Trophoblast cell (in vitro differentiated cells and primary cell): Measurements from ENCODE around the gene HNF4A.
A peak's percentile ranks its signal among the peaks of the same experiment; 100 is the strongest.

ENCODE experiments used
- DNase-seq, 2 donors: peaks; one replicate each; pipeline ENCODE4 v3.0.0-alpha.2; 2016
- H2AFZ ChIP-seq: 2 replicates; pipeline ENCODE4 v1.6.1; 2013; ENCODE audit warnings: low read length, moderate library complexity, mild to moderate bottlenecking; ENCODE audit not compliant: insufficient read depth, poor library complexity
- H2AK5ac ChIP-seq: 2 replicates; pipeline ENCODE4 v1.6.1; 2013; ENCODE audit warnings: mild to moderate bottlenecking, low read length
- H2BK120ac ChIP-seq: 2 replicates; pipeline ENCODE4 v1.6.1; 2013; ENCODE audit warnings: low read length, mild to moderate bottlenecking, moderate library complexity; ENCODE audit not compliant: insufficient read depth, poor library complexity
- H2BK12ac ChIP-seq: 2 replicates; pipeline ENCODE4 v1.6.1; 2013; ENCODE audit warnings: mild to moderate bottlenecking, low read length, moderate library complexity
- H2BK5ac ChIP-seq: 2 replicates; pipeline ENCODE4 v1.6.1; 2013; ENCODE audit warnings: low read length, low read depth, moderate library complexity, mild to moderate bottlenecking; ENCODE audit not compliant: poor library complexity
- H3K14ac ChIP-seq: 2 replicates; pipeline ENCODE4 v1.6.1; 2013; ENCODE audit warnings: mild to moderate bottlenecking, low read length
- H3K18ac ChIP-seq: 2 replicates; pipeline ENCODE4 v1.6.1; 2013; ENCODE audit warnings: mild to moderate bottlenecking, low read length
- H3K23ac ChIP-seq: 2 replicates; pipeline ENCODE4 v1.6.1; 2013; ENCODE audit warnings: low read length
- H3K27ac ChIP-seq: 2 replicates; pipeline ENCODE4 v1.5.1; 2013; ENCODE audit warnings: low read depth, mild to moderate bottlenecking, inconsistent platforms, low read length, moderate library complexity
- H3K27me3 ChIP-seq: 2 replicates; pipeline ENCODE4 v1.6.1; 2013; ENCODE audit warnings: inconsistent platforms, mild to moderate bottlenecking, low read length, moderate library complexity; ENCODE audit not compliant: insufficient read depth
- H3K36me3 ChIP-seq, 2 experiments: 1 replicate in 1 of 2; 2 replicates in 1 of 2; pipeline ENCODE4 v1.6.1; 2013; ENCODE audit warnings: low read length in 2 of 2, mild to moderate bottlenecking in 2 of 2, moderate library complexity in 1 of 2; ENCODE audit not compliant: insufficient read depth in 2 of 2, control insufficient read depth in 1 of 2
- H3K4ac ChIP-seq: 2 replicates; pipeline ENCODE4 v1.6.1; 2013; ENCODE audit warnings: low read depth, mild to moderate bottlenecking, low read length, moderate library complexity
- H3K4me1 ChIP-seq, 2 experiments: 1 replicate in 1 of 2; 2 replicates in 1 of 2; pipeline ENCODE4 v1.6.1; 2013; ENCODE audit warnings: low read length in 2 of 2, mild to moderate bottlenecking in 2 of 2, moderate library complexity in 1 of 2; ENCODE audit not compliant: insufficient read depth in 2 of 2, control insufficient read depth in 1 of 2
- H3K4me2 ChIP-seq: 2 replicates; pipeline ENCODE4 v1.6.1; 2013; ENCODE audit warnings: inconsistent platforms, mild to moderate bottlenecking, low read length, moderate library complexity
- H3K4me3 ChIP-seq: 2 replicates; pipeline ENCODE4 v1.5.1; 2013; ENCODE audit warnings: mild to moderate bottlenecking, low read depth, low read length, inconsistent platforms
- H3K79me1 ChIP-seq: one replicate; pipeline ENCODE4 v1.6.1; 2013; ENCODE audit warnings: low read length
- H3K79me2 ChIP-seq: 2 replicates; pipeline ENCODE4 v1.6.1; 2013; ENCODE audit warnings: low read length, mild to moderate bottlenecking; ENCODE audit not compliant: control insufficient read depth, insufficient read depth, poor library complexity
- H3K9ac ChIP-seq: 2 replicates; pipeline ENCODE4 v1.6.1; 2013; ENCODE audit warnings: mild to moderate bottlenecking, low read length
- H3K9me3 ChIP-seq: 2 replicates; pipeline ENCODE4 v1.6.1; 2013; ENCODE audit warnings: low read depth, mild to moderate bottlenecking, control low read depth, inconsistent platforms, low read length; ENCODE audit not compliant: insufficient read depth
- H4K12ac ChIP-seq: 2 replicates; pipeline ENCODE4 v1.6.1; 2013; ENCODE audit warnings: low read depth, mild to moderate bottlenecking, low read length, moderate library complexity
- H4K8ac ChIP-seq: 2 replicates; pipeline ENCODE4 v1.6.1; 2013; ENCODE audit warnings: low read depth, mild to moderate bottlenecking, low read length, moderate library complexity
- H4K91ac ChIP-seq: one replicate; pipeline ENCODE4 v1.6.1; 2013; ENCODE audit warnings: low read depth, mild to moderate bottlenecking, low read length, moderate library complexity
- WGBS: extraction: QIAGEN DNeasy Blood & Tissue Kit; methylation state at CpG from one replicate; pipeline ENCODE4 v1.1.7; 2013; ENCODE audit warnings: missing lambda C conversion rate; ENCODE audit not compliant: insufficient read length, insufficient coverage; ENCODE audit errors: extremely low coverage; 5-methylcytosine and 5-hydroxymethylcytosine counted together

Gene HNF4A

DNA sequence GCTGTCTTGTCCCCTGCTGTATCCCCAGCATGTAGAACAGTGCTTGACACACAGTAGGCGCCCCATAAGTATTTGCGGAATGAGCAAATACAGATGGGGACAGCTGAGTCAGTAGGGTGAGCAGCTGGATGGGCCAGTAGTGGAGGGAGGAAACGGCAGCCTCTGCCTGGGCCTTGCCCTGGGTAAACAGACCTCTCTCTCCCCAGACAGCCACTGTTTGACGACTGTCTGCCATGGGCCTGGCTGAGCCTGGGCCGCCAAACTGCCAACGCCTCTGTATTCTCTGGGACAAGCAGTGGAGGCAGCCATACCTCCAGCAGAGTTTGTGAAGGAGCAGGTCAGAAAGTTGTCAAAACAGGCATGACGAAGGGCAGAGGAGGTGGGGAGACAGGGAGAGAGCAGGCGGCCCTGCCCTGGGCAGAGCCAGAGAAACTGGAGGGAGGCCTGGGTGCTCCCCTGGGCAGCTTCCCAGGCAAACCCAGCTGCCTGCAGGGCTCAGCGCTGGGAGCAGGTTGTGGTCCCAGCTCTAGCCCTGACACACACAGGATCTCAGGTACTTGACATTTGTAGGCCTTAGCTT, 15.2 kb downstream of the HNF4A start:
- no peak for DNase-seq
- Histone ChIP-seq H4K8ac (no peak overlapping the region), H3K27ac (no peak overlapping the region), H3K4ac (no peak overlapping the region), H2BK12ac (no peak overlapping the region), H3K79me1 (no peaks in the 10 kb centered on the region), H3K36me3 (no peaks in the 10 kb centered on the region), H3K4me3 (no peak overlapping the region), H2BK5ac (no peak overlapping the region), H2BK120ac (no peak overlapping the region), H3K9ac (no peak overlapping the region), H2AK5ac (no peak overlapping the region), H3K23ac (no peak overlapping the region), H3K14ac (no peak overlapping the region), H3K27me3 (no peaks in the 10 kb centered on the region), H3K4me1 (no peaks in the 10 kb centered on the region), H4K91ac (no peak overlapping the region), H3K9me3 (no peaks in the 10 kb centered on the region), H3K4me2 (no peak overlapping the region), H4K12ac (no peak overlapping the region), H3K79me2 (no peaks in the 10 kb centered on the region), H2AFZ (no peak overlapping the region), H3K18ac (no peak overlapping the region)
- no CpG with 5 or more reads among the region's 9 CpGs for whole genome bisulfite sequencing

DNA sequence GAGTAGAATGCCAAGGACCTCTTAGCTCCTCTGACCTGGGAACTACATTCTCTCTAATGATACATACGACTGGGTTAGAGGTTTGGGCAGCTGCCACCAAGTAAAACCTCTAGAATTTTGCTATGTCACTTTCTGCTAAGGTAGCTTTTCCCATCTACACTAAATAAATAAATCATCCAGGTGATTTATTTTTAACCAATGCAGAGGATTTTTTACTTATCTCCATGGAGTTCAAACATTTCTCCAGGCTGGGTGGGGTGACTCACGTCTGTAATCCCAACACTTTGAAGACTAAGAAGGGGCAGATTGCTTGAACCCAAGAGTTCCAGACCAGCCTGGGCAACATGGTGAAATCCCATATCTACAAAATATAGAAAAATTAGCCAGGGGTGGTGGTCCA, 27.1 kb downstream of the HNF4A start:
- no peak overlapping the region for H3K27ac ChIP-seq
- no peak overlapping the region for H3K23ac ChIP-seq
- H4K91ac ChIP-seq, result no peak overlapping the region
- H4K12ac ChIP-seq, result no peak overlapping the region
- no peak overlapping the region for H3K4ac ChIP-seq
- H3K4me1 ChIP-seq, result no peaks in the 10 kb centered on the region
- no peaks in the 10 kb centered on the region for H3K9me3 ChIP-seq
- H3K9ac ChIP-seq, result no peak overlapping the region
- no peak overlapping the region for H2BK12ac ChIP-seq
- no CpG with 5 or more reads among the region's 2 CpGs for WGBS
- H3K4me3 ChIP-seq, result no peak overlapping the region
- no peak overlapping the region for H2AFZ ChIP-seq
- H2BK5ac ChIP-seq, result no peak overlapping the region
- H3K79me2 ChIP-seq, result no peaks in the 10 kb centered on the region
- no peaks in the 10 kb centered on the region for H3K79me1 ChIP-seq
- no peak overlapping the region for H3K14ac ChIP-seq
- H3K18ac ChIP-seq, result no peak overlapping the region
- no peaks in the 10 kb centered on the region for H3K36me3 ChIP-seq
- H3K4me2 ChIP-seq, result no peak overlapping the region
- H2AK5ac ChIP-seq, result no peak overlapping the region
- H2BK120ac ChIP-seq, result no peak overlapping the region
- no peak for DNase-seq
- no peaks in the 10 kb centered on the region for H3K27me3 ChIP-seq
- no peak overlapping the region for H4K8ac ChIP-seq

DNA sequence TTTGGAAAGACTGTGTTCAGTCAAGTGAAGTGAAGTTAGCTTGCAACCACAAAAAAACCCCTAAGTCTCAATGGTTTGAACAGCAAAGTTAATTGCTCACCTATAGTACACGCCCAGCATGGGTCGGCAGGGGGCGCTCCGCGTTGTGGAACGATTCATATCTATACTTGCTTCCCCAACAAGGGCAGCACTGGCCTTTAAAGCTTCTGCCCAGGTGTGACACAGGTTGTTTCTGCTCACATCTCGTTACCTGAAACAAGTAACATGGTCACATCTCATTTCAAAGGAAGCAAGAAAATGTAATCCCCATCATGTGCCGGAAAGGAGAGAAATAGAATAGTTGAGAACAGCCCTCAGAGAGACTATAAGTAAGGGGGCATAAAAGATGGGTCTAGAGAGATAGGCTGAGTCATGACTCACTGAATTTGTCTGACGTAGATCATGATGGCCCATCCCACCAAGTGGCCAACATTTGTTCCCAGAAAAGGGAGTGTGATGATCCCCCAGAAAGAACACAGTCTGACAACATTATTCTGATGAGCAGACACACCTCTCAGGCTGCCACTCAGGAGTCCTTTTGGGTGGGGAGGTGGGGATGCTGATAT, 29.0 kb downstream of the HNF4A start:
- H4K91ac ChIP-seq, result no peak overlapping the region
- H3K9ac ChIP-seq, result no peak overlapping the region
- peak; percentile 78 to 93 for DNase-seq
- no peak overlapping the region for H3K18ac ChIP-seq
- no peak overlapping the region for H2AFZ ChIP-seq
- no peak overlapping the region for H2BK5ac ChIP-seq
- H3K9me3 ChIP-seq, result no peaks in the 10 kb centered on the region
- H3K79me1 ChIP-seq, result no peaks in the 10 kb centered on the region
- H4K8ac ChIP-seq, result no peak overlapping the region
- no peaks in the 10 kb centered on the region for H3K4me1 ChIP-seq
- no peak overlapping the region for H2BK120ac ChIP-seq
- no peak overlapping the region for H3K4me3 ChIP-seq
- no peak overlapping the region for H3K4ac ChIP-seq
- no peak overlapping the region for H3K4me2 ChIP-seq
- H3K79me2 ChIP-seq, result no peaks in the 10 kb centered on the region
- H2AK5ac ChIP-seq, result no peak overlapping the region
- no CpG with 5 or more reads among the region's 9 CpGs for WGBS
- no peak overlapping the region for H3K23ac ChIP-seq
- H3K27ac ChIP-seq, result no peak overlapping the region
- no peak overlapping the region for H3K14ac ChIP-seq
- H3K36me3 ChIP-seq, result no peaks in the 10 kb centered on the region
- H2BK12ac ChIP-seq, result no peak overlapping the region
- H3K27me3 ChIP-seq, result no peaks in the 10 kb centered on the region
- no peak overlapping the region for H4K12ac ChIP-seq

DNA sequence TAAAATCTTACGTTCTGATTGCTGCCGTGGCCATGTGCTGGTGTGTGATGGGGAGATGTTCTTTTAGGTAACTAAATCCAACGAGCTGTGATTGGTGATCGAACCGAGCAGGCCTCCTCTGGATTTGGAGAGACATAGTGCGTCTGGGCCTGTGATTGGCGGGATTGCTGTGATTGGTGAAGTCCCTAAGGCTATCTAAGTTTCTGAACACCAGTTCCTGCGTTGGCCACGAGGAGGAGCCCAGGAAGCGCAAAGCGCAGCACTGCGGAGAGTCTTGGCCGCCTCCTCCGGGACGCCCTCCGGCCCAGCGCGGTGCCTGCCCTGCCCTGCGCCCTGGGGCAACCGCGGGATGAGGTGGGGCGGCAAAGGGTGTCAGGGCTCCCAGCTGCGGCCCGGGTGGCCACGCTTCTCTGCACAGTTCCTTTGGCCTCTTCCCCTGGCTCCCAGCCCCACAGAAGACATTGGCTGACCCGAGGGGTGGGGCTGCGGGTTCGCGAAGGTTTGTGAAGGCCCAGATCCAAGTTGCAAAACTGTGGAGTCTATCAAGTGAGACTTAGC, 33.0 kb downstream of the HNF4A start:
- H3K27ac ChIP-seq, result no peak overlapping the region
- H3K79me2 ChIP-seq, result no peaks in the 10 kb centered on the region
- no peak overlapping the region for H4K8ac ChIP-seq
- no peaks in the 10 kb centered on the region for H3K4me1 ChIP-seq
- no peaks in the 10 kb centered on the region for H3K27me3 ChIP-seq
- no peak overlapping the region for H3K4ac ChIP-seq
- no peak overlapping the region for H3K9ac ChIP-seq
- H3K79me1 ChIP-seq, result no peaks in the 10 kb centered on the region
- no peak overlapping the region for H4K91ac ChIP-seq
- no peak overlapping the region for H3K18ac ChIP-seq
- H3K23ac ChIP-seq, result no peak overlapping the region
- peaks cover 2% of the 10 kb centered on the region for H3K9me3 ChIP-seq
- WGBS, result no CpG with 5 or more reads among the region's 29 CpGs
- DNase-seq, result peak; percentile 82 to 95
- H2BK120ac ChIP-seq, result no peak overlapping the region
- no peak overlapping the region for H2BK12ac ChIP-seq
- peak overlapping the region; percentile 20 for H3K4me2 ChIP-seq
- H4K12ac ChIP-seq, result no peak overlapping the region
- no peak overlapping the region for H3K4me3 ChIP-seq
- H2AK5ac ChIP-seq, result no peak overlapping the region
- H3K36me3 ChIP-seq, result no peaks in the 10 kb centered on the region
- no peak overlapping the region for H2BK5ac ChIP-seq
- no peak overlapping the region for H3K14ac ChIP-seq
- H2AFZ ChIP-seq, result peak overlapping the region; percentile 23
